ENCODE measurements around the gene ATP8B3. TPM values are rescaled to one million over a fixed set of nuclear protein-coding genes. Genes with fewer than 3 reads are reported as not detected.

Gene ATP8B3
- total RNA-seq, 2 donors from 2014 or later, result 0.52 TPM; not detected in 1

DNA sequence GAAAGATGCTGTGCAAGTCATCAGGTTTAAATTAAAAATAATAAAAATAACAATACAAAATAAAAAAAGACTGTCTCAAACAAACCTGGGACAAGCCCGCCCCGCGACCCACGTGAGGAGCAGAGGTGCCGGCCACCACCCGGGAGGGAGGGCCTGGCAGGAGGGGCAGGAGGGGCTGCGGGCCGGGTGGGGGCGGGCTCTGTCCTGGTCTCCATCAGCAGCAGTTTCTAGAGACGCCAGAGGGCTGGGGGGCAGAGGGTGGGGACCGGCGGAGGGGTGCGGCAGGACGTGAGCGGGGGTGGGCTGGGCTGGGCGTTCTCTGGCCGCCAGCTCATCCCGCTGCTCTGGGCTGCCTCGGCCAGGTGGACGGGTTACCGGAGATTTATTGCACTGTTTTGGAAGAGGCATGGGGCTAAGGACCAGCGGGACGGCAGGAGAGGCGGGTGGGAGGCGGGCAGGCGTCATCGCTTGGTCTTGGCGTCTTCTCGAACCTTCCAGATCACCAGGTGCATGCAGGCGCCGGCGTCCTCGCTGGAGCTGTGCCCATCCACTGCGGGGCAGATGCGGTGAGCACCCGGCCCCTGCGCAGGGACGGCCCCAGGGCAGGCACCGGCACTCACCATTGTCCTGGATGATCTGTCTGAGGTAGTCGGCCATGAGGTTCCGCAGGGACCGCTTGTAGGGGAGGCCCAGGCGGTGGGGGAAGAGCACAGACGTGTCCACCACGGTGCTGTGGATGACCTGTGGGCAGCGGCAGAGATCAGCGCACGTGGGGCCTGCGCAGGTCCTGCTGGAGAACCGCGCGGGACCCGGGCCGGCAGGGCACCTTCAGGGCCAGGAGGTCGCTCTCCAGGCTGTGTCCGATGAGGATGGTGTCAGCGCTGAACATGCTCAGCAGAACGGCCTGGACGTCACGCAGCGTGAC is 3.8 kb upstream of the ATP8B3 start:
- no peaks in the 10 kb centered on the region for H3K9me3 ChIP-seq
- H3K27ac ChIP-seq, result no peak overlapping the region
- DNase-seq, result no peak
- no peak for ATAC-seq
- peaks cover 22% of the 10 kb centered on the region for H3K4me1 ChIP-seq
- 90 to 98% methylated on average over 23 to 48 of the region's 61 CpGs for WGBS, 2 donors
- intact Hi-C loops (cut with DNase I), result no loop called here
- no peaks in the 10 kb centered on the region for H3K27me3 ChIP-seq
- TF ChIP-seq, protein P1, sequence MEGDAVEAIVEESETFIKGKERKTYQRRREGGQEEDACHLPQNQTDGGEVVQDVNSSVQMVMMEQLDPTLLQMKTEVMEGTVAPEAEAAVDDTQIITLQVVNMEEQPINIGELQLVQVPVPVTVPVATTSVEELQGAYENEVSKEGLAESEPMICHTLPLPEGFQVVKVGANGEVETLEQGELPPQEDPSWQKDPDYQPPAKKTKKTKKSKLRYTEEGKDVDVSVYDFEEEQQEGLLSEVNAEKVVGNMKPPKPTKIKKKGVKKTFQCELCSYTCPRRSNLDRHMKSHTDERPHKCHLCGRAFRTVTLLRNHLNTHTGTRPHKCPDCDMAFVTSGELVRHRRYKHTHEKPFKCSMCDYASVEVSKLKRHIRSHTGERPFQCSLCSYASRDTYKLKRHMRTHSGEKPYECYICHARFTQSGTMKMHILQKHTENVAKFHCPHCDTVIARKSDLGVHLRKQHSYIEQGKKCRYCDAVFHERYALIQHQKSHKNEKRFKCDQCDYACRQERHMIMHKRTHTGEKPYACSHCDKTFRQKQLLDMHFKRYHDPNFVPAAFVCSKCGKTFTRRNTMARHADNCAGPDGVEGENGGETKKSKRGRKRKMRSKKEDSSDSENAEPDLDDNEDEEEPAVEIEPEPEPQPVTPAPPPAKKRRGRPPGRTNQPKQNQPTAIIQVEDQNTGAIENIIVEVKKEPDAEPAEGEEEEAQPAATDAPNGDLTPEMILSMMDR (IDR thresholded peaks at IDR 0.05), result no peak
- TF ChIP-seq POLR2A (IDR thresholded peaks at IDR 0.05), result no peak
- H3K36me3 ChIP-seq (replicated peaks in 1 of 2; ENCODE audit: insufficient read depth in 1 of 2, low read depth in 2 of 2), result peaks cover 20 to 42% of the 10 kb centered on the region in 2 donors
- no peak overlapping the region for H3K4me3 ChIP-seq

- intact Hi-C loops (cut with DNase I), result no loop called here
- 86 to 91% methylated on average over 24 of the region's 26 CpGs for WGBS, 2 donors
- no peaks in the 10 kb centered on the region for H3K9me3 ChIP-seq
- ATAC-seq (no peak), DNase-seq (no peak)
- H3K27ac ChIP-seq, result no peak overlapping the region
- H3K27me3 ChIP-seq, result no peaks in the 10 kb centered on the region
- H3K4me3 ChIP-seq, result no peak overlapping the region
- no peak for TF ChIP-seq POLR2A (IDR thresholded peaks at IDR 0.05)
- TF ChIP-seq, protein P1 (IDR thresholded peaks at IDR 0.05), result no peak
- H3K4me1 ChIP-seq, result peaks cover 22% of the 10 kb centered on the region
- peaks cover 20 to 37% of the 10 kb centered on the region in 2 donors for H3K36me3 ChIP-seq (replicated peaks in 1 of 2; ENCODE audit: insufficient read depth in 1 of 2, low read depth in 2 of 2)
Measured at GRCh38 chr19:1814833-1815604, 2.9 kb upstream of the ATP8B3 start.

DNA sequence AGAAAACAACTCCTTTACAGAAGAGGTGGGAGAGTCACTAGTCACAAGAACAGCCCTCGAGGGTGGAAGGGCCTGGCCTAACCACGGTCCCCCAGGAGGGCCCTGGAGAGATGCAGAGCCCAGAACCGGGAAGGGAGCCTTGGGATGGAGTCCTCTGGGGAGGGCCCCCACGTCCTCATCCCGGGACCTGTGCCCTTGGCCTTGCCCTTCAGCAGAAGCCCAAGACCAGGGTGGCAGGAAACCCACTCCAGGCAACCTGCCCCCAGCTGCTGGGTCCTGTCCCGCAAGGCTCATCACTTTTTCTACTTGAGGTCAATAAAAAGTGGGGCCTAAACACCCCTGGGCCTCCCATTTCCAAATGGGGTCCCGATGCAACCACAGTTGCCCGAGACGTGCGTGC is 2.3 kb upstream of the ATP8B3 start:
- TF ChIP-seq, protein P1 (IDR thresholded peaks at IDR 0.05), result no peak
- TF ChIP-seq POLR2A (IDR thresholded peaks at IDR 0.05), result no peak
- ATAC-seq (no peak), DNase-seq (no peak)
- intact Hi-C loops (cut with DNase I), result no loop called here
- peaks cover 22% of the 10 kb centered on the region for H3K4me1 ChIP-seq
- no peaks in the 10 kb centered on the region for H3K27me3 ChIP-seq
- WGBS, 2 donors, result 70 to 79% methylated on average over 10 of the region's 10 CpGs
- H3K9me3 ChIP-seq, result no peaks in the 10 kb centered on the region
- H3K4me3 ChIP-seq, result no peak overlapping the region
- peaks cover 20 to 33% of the 10 kb centered on the region in 2 donors for H3K36me3 ChIP-seq (replicated peaks in 1 of 2; ENCODE audit: insufficient read depth in 1 of 2, low read depth in 2 of 2)
- no peak overlapping the region for H3K27ac ChIP-seq

DNA sequence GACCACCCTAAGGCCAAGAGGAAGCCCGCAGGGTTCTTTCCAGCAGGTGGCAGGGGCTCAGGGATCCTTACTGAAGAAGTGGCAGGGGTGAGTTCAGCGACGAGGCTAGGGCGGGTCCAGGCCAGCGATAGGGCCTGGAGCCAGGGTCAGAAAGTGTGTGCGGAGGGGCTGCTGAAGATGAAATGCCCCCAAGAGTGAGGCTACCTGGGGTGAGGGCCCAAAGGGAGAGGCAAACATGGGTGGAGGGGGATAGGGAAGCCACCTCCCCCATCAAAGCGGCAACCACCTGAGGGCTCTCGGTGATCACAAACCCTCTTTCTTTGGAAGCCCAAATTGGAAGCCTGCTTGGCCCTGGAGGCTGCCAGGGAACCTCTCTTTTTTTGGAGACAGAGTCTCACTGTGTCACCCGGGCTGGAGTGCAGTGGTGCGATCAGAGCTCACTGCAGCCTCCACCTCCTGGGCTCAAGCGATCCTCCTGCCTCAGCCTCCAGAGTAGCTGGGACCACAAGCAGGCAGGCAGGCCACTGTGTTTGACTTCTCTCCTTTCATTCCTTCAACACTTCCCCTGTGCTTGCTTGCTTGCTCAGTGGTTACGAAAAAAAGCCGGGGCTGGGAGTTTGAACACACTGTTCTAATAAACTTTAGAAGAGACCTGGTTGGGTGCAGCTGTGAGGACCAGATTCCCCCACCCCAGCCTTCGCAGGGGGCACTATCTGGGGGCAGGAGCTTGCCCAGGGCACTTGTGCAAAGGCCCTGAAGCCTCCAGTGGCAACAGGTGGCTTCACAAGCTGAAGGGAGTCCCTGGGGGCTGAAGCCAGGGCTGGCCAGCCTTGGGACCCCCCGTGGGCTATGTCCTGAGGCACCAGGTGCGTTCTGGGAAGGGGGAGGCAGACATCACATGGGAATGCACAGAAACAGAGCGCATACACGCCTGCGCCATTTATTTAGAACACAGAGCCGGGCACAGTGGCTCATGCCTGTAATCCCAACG is 1.4 kb upstream of the ATP8B3 start:
- intact Hi-C loops (cut with DNase I), result no loop called here
- peaks cover 17 to 26% of the 10 kb centered on the region in 2 donors for H3K36me3 ChIP-seq (replicated peaks in 1 of 2; ENCODE audit: insufficient read depth in 1 of 2, low read depth in 2 of 2)
- H3K27ac ChIP-seq, result no peak overlapping the region
- peaks cover 22% of the 10 kb centered on the region for H3K4me1 ChIP-seq
- WGBS, 2 donors, result 56 to 61% methylated on average over 17 to 21 of the region's 21 CpGs
- DNase-seq, result no peak
- TF ChIP-seq, protein P1 (IDR thresholded peaks at IDR 0.05), result no peak
- TF ChIP-seq POLR2A (IDR thresholded peaks at IDR 0.05), result no peak
- H3K9me3 ChIP-seq, result no peaks in the 10 kb centered on the region
- H3K27me3 ChIP-seq, result no peaks in the 10 kb centered on the region
- no peak for ATAC-seq
- H3K4me3 ChIP-seq, result no peak overlapping the region
